SH-SY5Y (cell line): ENCODE data around the gene USP25.

Source experiments
- GATA2 ChIP-seq: IDR thresholded peaks from 2 replicates; pipeline ENCODE4 v1.6.1; 2011; ENCODE audit warnings: mild to moderate bottlenecking, low read depth, low read length
- GATA3 ChIP-seq: IDR thresholded peaks from 2 replicates; pipeline ENCODE4 v1.6.1; 2011; ENCODE audit warnings: low read depth, mild to moderate bottlenecking, low read length, moderate library complexity

DNA sequence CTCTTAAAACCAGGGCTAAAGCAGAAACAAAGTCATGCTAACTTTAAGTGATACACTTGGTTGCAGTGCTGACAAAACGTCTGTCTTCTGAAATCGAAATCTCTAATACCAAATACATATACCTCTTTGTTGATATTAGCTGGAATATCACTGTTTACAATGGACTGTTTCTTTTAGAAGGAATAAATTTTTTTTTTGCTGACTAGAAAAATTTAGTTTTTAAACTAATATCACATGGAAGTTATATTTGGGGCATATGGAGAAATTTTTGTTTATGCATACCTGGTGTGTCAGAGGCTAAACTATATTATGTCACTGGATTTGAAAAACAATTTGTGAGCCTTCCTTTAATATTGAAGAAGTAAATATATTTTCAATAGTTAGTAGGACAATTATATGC lies 39.1 kb downstream of the USP25 start:
- TF ChIP-seq GATA3, result no peak
- TF ChIP-seq GATA2, result no peak
